HEK293T (cell line): ENCODE measurements around the gene TTYH2.

Source experiments
- CTBP1 ChIP-seq: fragments of 450-650 bp; IDR thresholded peaks from 2 replicates; pipeline ENCODE4 v1.6.1; 2016; ENCODE audit warnings: borderline replicate concordance
- ELF4 ChIP-seq: fragments of 450-650 bp; IDR thresholded peaks from 2 replicates; pipeline ENCODE4 v1.6.1; 2017; ENCODE audit warnings: antibody characterized with exemption
- FOXK2 ChIP-seq: fragments of 450-650 bp; IDR thresholded peaks from 2 replicates; pipeline ENCODE4 v1.6.1; 2016; ENCODE audit warnings: mild to moderate bottlenecking
- FOXM1 ChIP-seq: fragments of 450-650 bp; IDR thresholded peaks from 2 replicates; pipeline ENCODE4 v1.6.1; 2017; ENCODE audit warnings: mild to moderate bottlenecking, borderline replicate concordance
- SP1 ChIP-seq: fragments of 450-650 bp; IDR thresholded peaks from 2 replicates; pipeline ENCODE4 v1.6.1; 2017
- SUZ12 ChIP-seq: fragments of 450-650 bp; IDR thresholded peaks from 2 replicates; pipeline ENCODE4 v1.6.1; 2016; ENCODE audit warnings: mild to moderate bottlenecking
- TARDBP ChIP-seq: fragments of 450-650 bp; IDR thresholded peaks from 2 replicates; pipeline ENCODE4 v1.6.1; 2016
- TF ChIP-seq, protein P1 (sequence below): fragments of 450-650 bp; IDR thresholded peaks from 2 replicates; pipeline ENCODE4 v1.6.1; 2016

DNA sequence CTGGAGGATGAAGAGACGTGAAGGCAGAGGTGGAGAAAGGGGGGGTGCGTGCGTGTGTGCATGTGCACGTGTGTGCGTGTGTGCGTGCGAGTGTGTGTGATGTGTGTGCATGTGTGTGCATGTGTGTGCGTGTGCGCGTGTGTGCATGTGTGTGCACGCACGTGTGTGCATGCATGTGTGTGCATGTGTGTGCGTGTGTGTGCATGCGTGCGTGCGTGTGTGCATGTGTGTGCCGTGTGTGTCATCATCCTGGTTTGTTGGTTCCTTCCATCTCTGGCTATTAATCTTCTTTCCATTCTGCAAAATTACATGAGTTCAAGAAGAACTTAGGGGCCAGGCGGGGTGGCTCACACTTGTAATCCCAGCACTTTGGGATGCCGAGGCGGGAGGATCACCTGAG is 26.9 kb upstream of the TTYH2 start:
- TF ChIP-seq SP1 (no peak), FOXK2 (no peak), ELF4 (no peak), SUZ12 (no peak), TARDBP (no peak), CTBP1 (no peak), FOXM1 (no peak)
- TF ChIP-seq, protein P1, sequence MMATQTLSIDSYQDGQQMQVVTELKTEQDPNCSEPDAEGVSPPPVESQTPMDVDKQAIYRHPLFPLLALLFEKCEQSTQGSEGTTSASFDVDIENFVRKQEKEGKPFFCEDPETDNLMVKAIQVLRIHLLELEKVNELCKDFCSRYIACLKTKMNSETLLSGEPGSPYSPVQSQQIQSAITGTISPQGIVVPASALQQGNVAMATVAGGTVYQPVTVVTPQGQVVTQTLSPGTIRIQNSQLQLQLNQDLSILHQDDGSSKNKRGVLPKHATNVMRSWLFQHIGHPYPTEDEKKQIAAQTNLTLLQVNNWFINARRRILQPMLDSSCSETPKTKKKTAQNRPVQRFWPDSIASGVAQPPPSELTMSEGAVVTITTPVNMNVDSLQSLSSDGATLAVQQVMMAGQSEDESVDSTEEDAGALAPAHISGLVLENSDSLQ = no peak
